22Rv1 (cell line): ENCODE data around the gene FN3KRP.

Source experiments
- H3K27ac ChIP-seq: fragments of 450-650 bp; 2 replicates; pipeline ENCODE4 v1.5.1; 2017
- ZFX ChIP-seq: fragments of 450-650 bp; IDR thresholded peaks from 2 replicates; pipeline ENCODE4 v1.6.1; 2017; ENCODE audit warnings: antibody characterized with exemption, borderline replicate concordance
- TF ChIP-seq, protein P1 (sequence below): fragments of 450-650 bp; IDR thresholded peaks from 2 replicates; pipeline ENCODE4 v1.5.1; 2017; ENCODE audit warnings: mild to moderate bottlenecking

Gene FN3KRP

DNA sequence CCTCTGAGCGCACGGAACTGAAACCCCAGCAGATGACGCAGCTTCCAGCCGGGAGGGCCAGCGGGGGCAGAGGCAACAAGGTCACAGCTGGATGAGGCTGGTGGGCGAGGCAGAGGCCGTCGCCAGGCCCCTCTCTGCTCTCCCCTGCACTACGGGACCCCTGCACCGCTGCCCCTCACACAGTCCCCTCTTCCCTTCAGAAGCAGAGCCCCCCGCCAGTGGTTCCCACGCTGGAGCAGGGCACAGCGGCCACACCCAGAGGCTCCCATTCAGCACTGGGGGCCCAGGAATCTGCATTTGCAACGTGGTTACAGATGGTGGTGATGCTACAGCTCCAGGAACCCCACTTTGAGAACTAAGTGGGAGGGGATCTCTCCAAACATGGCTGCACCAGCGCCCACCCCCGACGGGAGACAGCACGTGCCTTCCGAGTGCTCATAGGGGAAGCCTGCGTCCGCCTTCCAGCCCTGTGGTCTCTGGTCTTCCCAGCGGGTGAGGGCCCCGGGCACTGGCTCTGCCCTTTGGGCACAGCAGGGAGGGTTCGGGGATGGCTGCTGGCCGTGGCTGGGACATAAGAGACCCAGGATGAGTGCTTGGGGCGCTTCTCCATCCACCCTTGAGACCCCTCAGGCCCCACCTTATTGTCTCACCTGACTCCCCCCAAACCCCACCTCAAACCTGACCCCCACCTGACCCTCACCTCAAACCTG, 13.3 kb upstream of the FN3KRP start:
- no peak overlapping the region for H3K27ac ChIP-seq
- TF ChIP-seq ZFX = no peak
- TF ChIP-seq, protein P1, sequence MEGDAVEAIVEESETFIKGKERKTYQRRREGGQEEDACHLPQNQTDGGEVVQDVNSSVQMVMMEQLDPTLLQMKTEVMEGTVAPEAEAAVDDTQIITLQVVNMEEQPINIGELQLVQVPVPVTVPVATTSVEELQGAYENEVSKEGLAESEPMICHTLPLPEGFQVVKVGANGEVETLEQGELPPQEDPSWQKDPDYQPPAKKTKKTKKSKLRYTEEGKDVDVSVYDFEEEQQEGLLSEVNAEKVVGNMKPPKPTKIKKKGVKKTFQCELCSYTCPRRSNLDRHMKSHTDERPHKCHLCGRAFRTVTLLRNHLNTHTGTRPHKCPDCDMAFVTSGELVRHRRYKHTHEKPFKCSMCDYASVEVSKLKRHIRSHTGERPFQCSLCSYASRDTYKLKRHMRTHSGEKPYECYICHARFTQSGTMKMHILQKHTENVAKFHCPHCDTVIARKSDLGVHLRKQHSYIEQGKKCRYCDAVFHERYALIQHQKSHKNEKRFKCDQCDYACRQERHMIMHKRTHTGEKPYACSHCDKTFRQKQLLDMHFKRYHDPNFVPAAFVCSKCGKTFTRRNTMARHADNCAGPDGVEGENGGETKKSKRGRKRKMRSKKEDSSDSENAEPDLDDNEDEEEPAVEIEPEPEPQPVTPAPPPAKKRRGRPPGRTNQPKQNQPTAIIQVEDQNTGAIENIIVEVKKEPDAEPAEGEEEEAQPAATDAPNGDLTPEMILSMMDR = no peak

DNA sequence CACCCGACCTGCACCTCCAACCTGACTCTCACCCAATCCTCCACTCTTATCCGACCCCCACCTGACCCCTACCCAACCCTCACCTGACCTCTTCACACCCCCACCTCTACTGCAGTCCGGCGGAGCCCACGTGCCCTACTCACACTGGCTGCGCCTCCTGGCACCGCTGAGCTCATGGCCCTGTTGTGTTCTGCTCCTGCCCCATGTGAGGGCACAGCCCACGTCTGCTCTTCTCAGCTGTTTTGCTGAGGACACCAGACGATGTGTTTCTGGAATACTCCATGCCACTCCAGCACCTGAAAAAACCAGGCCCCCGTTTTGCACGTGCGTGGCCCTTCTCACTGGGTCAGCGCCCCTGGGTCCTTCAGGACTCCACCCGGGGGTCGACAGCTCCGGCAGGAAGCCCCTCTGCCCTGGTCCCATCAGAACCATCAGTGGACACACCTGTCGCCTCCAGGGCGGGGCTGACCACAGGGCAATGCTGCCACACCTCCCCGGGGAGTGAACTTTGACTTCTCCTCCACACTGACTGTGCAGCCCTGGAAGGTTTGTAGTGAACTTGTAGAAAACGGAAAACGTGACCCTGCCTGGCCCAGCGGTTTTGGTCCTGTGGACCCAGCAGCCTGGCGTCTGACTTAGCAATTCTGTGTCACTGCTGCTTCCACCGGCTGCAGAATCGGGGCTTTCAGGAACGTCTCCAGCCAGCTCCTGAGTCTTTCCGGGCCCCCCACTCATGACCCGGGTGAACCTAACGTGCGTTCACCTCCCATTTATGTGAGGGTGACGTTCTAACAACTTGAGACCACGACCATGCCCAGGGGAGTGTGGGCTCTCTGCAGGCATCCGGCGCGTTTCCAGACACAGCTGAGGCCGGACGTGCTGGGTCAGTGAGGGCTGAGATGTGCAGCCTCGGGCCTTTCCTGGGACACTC, 12.3 kb upstream of the FN3KRP start:
- H3K27ac ChIP-seq = no peak overlapping the region
- TF ChIP-seq, protein P1 = no peak
- TF ChIP-seq ZFX = no peak

DNA sequence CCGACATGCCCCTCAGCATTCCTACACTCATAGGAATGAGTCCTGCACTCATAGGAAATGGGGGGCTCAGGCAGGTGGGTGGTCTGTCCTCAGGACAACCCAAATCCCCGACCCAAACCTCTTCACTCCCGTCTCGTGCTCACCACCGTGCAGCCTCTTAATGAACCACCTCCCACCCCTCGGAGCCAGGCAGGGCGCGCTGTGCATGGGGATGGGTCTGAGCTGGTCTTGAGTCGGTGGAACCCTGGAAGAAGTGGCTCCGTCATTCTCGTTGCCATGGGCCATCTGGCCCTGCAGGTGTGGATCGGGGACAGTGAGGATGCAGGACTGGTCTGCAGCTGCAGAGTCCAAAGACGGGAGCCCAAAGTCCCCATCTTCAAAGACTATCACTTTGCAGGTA, 11.6 kb upstream of the FN3KRP start:
- no peak for TF ChIP-seq ZFX
- TF ChIP-seq, protein P1 = no peak
- no peak overlapping the region for H3K27ac ChIP-seq

DNA sequence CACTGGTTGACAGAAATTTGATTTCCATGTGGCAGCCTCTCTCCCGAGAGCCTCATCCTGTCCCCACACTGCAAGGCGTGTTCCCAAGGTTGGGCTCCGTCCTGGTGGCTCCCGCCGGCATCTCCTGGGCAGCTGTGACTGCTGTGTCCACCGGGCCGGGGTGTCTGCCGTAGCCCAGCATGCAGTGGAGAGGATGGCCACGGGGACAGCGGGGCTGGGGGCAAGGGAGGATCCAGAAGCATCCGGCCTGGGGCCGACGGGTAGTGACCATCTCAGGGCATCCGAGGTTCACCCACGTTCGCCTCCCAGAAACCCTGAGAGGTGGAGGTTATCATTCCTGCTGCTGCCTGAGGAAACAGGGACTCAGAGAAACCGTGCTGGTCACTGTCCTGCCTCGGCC, 10.8 kb upstream of the FN3KRP start:
- TF ChIP-seq ZFX = no peak
- TF ChIP-seq, protein P1 = no peak
- no peak overlapping the region for H3K27ac ChIP-seq

DNA sequence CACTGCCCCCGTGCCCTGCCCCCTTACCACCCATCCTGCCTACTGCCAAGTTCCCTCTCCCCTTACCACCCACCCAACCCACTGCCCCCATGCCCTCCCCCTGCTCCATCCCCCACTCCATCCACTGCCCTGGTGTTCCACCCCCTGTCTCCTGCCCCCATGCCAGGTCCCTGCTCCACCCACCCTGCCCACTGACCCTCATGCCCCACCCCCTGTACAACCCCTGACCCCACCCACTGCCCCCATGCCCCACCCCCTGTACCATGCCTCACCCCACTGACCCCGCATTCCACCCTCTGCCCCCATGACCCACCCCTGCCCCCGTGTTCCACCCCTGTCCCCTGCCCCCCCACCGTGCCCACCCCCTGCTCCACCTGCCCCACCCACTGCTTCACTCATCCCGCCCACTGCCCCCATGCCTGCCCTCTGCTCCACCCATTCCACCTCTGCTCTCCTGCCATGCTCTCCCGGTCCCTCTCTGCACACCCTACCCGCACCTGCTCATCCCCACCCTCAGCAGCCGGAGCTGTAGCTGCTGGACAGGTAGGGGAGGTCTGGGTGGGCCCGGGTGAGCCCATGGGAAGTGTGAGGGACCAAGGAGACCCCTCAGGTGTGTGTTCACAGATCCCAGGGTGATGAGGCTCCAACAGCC, 7.4 kb upstream of the FN3KRP start:
- no peak for TF ChIP-seq ZFX
- TF ChIP-seq, protein P1 = no peak
- no peak overlapping the region for H3K27ac ChIP-seq

DNA sequence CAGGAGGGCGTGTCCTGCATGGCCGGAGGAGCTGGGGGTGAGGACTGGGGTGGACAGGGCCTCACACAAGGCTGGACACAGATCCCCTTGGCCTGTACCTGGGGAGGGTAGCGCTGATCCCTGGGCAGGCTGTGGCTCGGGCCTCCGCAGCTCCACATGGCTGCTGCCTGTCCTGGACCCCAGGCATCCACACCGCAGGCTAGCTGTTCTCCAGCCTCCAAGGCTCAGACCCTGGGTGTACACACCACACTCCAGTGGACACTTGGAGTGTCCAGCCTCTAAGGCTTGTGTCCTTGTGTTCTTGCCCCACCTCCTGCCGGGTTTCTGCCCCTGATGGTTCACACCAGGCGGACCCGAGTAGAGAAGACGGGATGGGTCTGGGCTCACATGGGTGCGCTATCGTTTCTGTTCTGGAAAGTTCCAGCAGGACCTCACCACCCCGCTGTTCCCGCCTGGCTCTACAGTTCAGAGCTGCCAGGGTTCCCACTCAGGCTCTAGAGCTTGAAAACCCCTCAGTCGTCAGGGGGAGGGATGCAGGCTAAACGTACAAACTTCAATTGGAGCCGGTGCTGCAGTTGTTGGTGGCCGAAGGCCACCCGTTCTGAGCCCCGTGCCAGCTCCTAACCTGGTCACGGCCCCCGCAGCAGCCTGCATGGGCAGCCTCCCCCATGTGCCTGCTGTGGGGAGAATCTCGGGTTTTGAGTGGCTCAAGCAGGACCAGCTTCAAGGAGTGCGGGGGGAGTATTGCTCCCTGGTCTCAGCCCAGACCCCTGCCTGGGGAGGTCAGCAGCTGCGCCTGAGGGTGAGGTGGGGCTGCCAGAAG, 6.6 kb upstream of the FN3KRP start:
- TF ChIP-seq, protein P1 = no peak
- no peak for TF ChIP-seq ZFX
- H3K27ac ChIP-seq = no peak overlapping the region
